ENCODE data around the gene LYZL6.

Gene LYZL6, protein sequence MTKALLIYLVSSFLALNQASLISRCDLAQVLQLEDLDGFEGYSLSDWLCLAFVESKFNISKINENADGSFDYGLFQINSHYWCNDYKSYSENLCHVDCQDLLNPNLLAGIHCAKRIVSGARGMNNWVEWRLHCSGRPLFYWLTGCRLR

GRCh38 chr17:35943537-35943936, at the start of gene LYZL6:
Gene LYZL6, minus strand, starts transcription at chr17:35943713. Its CDS starts 4,357 bp downstream, at chr17:35939356.
- Mint-ChIP-seq H3K4me1 (no peaks in the 10 kb centered on the region), H3K27ac (peak within 1 kb of the TSS in 1 of 2 donors; percentile 19), H3K4me3 (no peak within 1 kb of the TSS), H3K9me3 (no peaks in the 10 kb centered on the region), H3K27me3 (no peaks in the 10 kb centered on the region)
- no peak for DNase-seq
- no peak for ATAC-seq

DNA sequence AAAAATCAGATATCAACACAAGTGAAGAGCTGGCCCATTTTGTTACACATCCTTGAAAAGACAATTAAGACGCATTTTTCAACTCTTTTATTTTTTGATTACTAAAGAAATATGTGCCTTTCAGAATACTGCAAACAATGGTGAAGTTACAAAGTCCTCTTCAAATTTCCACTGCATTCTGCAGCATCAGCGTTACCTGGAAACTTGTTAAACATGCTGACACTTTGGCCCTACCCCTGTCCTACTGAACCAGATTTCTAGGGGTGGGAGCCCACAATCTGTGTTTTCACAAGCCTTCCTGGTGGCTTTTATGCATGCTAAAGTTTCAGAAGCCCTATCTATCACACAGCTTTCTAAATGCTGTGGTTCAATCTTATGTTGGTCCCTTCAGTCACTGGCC, 47.6 kb upstream of the LYZL6 start:
- Mint-ChIP-seq H3K4me1 (no peaks in the 10 kb centered on the region), H3K27ac (no peak overlapping the region), H3K4me3 (no peak overlapping the region), H3K9me3 (peaks cover 5 to 17% of the 10 kb centered on the region in 2 donors), H3K27me3 (peaks cover 40% of the 10 kb centered on the region)
- ATAC-seq, result no peak
- no peak for DNase-seq

DNA sequence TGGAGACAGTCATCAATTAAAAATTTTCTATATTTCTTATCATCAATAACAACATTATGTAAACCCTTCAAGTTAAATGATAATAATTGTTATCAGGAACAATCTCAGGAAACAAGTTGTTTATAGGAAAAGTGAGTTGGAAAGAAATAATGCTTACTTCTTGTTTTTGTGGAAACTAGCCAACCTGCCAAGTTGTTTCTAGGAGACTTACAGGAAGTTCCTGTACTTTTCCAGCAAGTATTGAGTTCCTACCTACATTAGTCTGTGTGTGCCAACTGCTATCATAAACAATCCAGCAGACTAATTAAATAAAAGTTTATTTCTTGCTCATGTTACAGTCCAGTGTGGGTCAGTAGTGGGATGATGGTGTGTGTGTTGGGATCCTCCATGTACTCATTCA, 44.7 kb upstream of the LYZL6 start:
- Mint-ChIP-seq H3K4me3 (no peak overlapping the region), H3K27ac (no peak overlapping the region), H3K27me3 (peaks cover 23% of the 10 kb centered on the region), H3K4me1 (no peaks in the 10 kb centered on the region), H3K9me3 (peaks cover 5 to 17% of the 10 kb centered on the region in 2 donors)
- no peak for ATAC-seq
- DNase-seq, result no peak

- no peak for DNase-seq
- Mint-ChIP-seq H3K27me3 (peaks cover 9% of the 10 kb centered on the region), H3K27ac (no peak within 1 kb of the TSS), H3K4me3 (no peak within 1 kb of the TSS), H3K9me3 (peaks cover 5 to 17% of the 10 kb centered on the region in 2 donors), H3K4me1 (no peaks in the 10 kb centered on the region)
- no peak for ATAC-seq
Measured at GRCh38 chr17:35986643-35987042, 43.1 kb upstream of the LYZL6 start, which contains the start of gene CCL14. Gene CCL14, minus strand, starts transcription at chr17:35986729. Its CDS starts 80 bp downstream, at chr17:35986649.

DNA sequence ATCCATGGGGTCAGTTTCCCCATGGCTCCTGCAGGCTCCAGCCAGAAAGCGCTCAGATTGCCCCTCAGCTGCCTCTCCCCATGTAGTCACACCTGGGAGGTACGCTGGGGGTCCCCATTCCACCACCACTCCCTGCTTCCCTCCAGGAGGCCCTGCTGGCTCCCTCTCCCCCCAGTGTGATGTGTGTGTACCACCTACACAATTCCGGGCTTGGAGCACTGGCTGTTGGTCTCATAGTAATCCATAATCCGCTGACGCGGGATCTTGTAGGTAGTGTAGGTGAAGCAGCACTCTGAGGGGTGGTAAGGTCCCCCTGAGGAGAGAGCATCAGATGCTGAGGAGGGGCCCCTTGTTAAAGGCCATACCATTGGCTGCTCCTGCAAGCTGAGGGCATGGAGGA, 40.6 kb upstream of the LYZL6 start:
- H3K4me3 Mint-ChIP-seq, result no peak overlapping the region
- no peak for ATAC-seq
- peaks cover 5 to 8% of the 10 kb centered on the region in 2 donors for H3K9me3 Mint-ChIP-seq
- H3K4me1 Mint-ChIP-seq, result no peaks in the 10 kb centered on the region
- DNase-seq, result no peak
- H3K27me3 Mint-ChIP-seq, result no peaks in the 10 kb centered on the region
- H3K27ac Mint-ChIP-seq, result no peak overlapping the region

- ATAC-seq, result no peak
- H3K4me3 Mint-ChIP-seq, result no peak overlapping the region
- no peaks in the 10 kb centered on the region for H3K9me3 Mint-ChIP-seq
- H3K27me3 Mint-ChIP-seq, result peaks cover 7% of the 10 kb centered on the region
- DNase-seq, result no peak
- H3K27ac Mint-ChIP-seq, result peak overlapping the region in 1 of 2 donors; percentile 78
- H3K4me1 Mint-ChIP-seq, result no peaks in the 10 kb centered on the region
Measured at GRCh38 chr17:35982409-35983191, 39.1 kb upstream of the LYZL6 start.

DNA sequence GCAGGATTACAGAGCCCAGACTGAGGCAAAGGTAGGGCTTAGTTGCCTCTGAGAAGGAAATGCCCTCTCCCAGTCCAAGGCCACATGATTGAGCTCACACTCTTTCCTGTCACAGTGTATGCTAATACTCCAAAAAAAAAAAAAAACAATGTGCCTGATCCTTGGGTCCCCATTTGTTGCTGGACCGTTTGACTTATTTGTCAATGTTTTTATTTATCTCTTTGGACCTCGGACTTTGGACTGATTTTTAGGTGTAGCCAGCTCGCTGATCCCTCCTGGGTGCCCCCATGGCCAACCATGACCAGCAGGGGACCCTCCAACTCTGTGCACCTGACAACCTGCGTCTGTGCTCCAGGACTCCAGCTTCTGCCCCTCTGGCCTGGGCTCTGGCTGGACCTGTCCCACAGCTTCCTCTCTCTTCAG, 38.4 kb upstream of the LYZL6 start:
- DNase-seq (peak in 1 of 2 donors; percentile 12), ATAC-seq (no peak)
- peaks cover 8% of the 10 kb centered on the region for H3K27me3 Mint-ChIP-seq
- no peak overlapping the region for H3K4me3 Mint-ChIP-seq
- H3K27ac Mint-ChIP-seq, result peak overlapping the region in 1 of 2 donors; percentile 78
- H3K9me3 Mint-ChIP-seq, result no peaks in the 10 kb centered on the region
- H3K4me1 Mint-ChIP-seq, result no peaks in the 10 kb centered on the region

GRCh38 chr17:35981246-35981645, 37.7 kb upstream of the LYZL6 start, which contains the start of gene CCL16:
Gene CCL16, minus strand, starts transcription at chr17:35981497. Its CDS starts 77 bp downstream, at chr17:35981420.
- Mint-ChIP-seq H3K27ac (peak within 1 kb of the TSS in 1 of 2 donors; percentile 78), H3K4me1 (no peaks in the 10 kb centered on the region), H3K9me3 (no peaks in the 10 kb centered on the region), H3K27me3 (peaks cover 8% of the 10 kb centered on the region), H3K4me3 (no peak within 1 kb of the TSS)
- no peak for ATAC-seq
- no peak for DNase-seq

GRCh38 chr17:35978346-35978745, 34.8 kb upstream of the LYZL6 start:
- DNase-seq (no peak), ATAC-seq (no peak)
- H3K4me3 Mint-ChIP-seq, result no peak overlapping the region
- H3K27ac Mint-ChIP-seq, result no peak overlapping the region
- no peaks in the 10 kb centered on the region for H3K9me3 Mint-ChIP-seq
- H3K4me1 Mint-ChIP-seq, result no peaks in the 10 kb centered on the region
- H3K27me3 Mint-ChIP-seq, result peaks cover 8% of the 10 kb centered on the region

- H3K4me1 Mint-ChIP-seq, result no peaks in the 10 kb centered on the region
- no peak overlapping the region for H3K4me3 Mint-ChIP-seq
Measured at GRCh38 chr17:35977509-35977908, 34.0 kb upstream of the LYZL6 start.

DNA sequence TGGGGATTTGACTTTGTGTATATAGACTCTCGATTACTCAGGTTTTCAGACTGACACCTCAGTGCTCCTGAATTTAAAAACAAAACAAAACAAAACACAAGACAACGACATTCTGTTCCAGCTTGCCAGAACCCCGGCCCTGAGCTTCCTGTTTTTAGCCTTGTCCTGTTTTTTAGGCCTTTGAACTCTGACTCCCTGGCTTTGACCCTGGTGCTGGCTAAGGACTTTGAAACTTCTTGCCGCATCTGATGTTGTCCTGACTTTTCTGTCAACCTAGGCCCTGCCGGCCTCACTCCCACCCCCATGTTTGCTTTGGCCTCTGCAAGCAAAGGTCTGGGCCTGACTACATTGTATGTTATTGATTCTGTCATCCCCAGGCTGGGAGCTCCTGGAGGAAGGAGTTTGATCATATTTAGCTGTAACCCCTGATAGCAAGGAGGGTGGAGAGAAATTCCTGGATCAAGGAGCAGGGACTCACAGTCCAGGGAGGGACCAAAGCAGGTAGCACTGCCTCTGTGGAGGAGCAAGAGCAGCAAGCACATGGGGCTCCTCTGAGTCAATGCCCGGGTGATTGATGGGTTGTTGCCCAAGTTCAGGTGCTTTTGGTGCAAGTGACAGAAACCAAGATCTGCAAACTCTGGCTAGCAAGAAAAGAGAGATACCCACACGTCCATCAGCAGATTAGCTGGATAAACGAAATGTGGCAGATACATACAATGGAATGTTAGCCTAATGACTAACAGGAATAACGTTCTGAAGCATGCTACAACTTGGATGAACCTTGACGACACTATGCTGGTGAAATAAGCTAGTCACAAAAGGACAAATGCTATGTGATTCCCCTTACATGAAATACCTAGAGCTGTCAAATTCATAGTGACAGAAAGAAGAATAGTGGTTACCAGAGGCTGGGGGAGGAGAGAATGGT, 30.1 kb upstream of the LYZL6 start:
- DNase-seq (no peak), ATAC-seq (no peak)
- Mint-ChIP-seq H3K27me3 (peaks cover 8% of the 10 kb centered on the region), H3K4me1 (peaks cover 10% of the 10 kb centered on the region), H3K27ac (no peak overlapping the region), H3K9me3 (no peaks in the 10 kb centered on the region), H3K4me3 (no peak overlapping the region)

More at GRCh38 chr17:35977509-35977908, 34.0 kb upstream of the LYZL6 start:
- Mint-ChIP-seq H3K27ac (no peak overlapping the region), H3K27me3 (peaks cover 8% of the 10 kb centered on the region), H3K9me3 (no peaks in the 10 kb centered on the region)
- no peak for ATAC-seq
- DNase-seq, result no peak

- Mint-ChIP-seq H3K4me1 (peaks cover 10% of the 10 kb centered on the region), H3K4me3 (no peak overlapping the region), H3K9me3 (no peaks in the 10 kb centered on the region), H3K27ac (peak overlapping the region in 1 of 2 donors; percentile 38), H3K27me3 (peaks cover 4% of the 10 kb centered on the region)
- ATAC-seq (no peak), DNase-seq (no peak)
Measured at GRCh38 chr17:35972945-35973332, 29.4 kb upstream of the LYZL6 start.

DNA sequence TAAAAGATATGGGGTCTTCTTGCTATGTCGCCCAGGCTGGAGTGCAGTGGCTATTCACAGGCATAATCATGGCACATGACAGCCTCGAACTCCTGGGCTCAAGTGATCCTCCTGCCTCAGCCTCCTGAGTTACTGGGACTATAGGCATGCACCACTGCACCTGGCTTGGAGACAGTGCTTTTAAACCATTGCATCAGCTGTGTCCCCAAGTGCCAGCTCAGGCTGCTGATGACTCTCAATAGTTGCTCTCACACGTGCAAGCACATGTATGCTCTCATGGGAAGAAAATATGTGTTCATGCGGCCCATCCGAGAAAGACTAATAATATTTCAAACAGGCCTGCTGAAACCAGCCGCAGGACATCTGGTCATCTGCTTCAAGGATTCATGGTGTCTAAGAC, 29.0 kb upstream of the LYZL6 start:
- Mint-ChIP-seq H3K9me3 (no peaks in the 10 kb centered on the region), H3K4me3 (no peak overlapping the region), H3K4me1 (peaks cover 10% of the 10 kb centered on the region), H3K27me3 (peaks cover under 1% of the 10 kb centered on the region), H3K27ac (no peak overlapping the region)
- no peak for DNase-seq
- no peak for ATAC-seq

DNA sequence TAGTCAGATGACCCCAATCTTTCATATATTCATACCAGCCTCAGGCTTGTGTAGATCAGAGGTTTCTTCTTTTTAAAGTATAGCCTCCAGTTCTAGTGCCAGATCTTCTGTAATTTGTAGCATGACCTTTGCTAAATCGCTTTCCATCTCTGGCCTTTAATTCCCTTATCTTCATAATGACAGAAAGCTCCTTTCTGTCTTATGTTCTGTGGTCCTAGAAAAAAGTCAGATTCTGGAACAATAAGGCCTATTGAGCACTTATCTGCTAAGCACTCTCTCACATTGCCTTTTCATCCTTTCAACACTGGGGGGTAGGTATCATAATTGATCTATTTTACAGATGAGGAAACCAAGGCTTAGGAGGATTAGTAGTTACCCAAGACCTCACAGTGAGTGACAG, 28.6 kb upstream of the LYZL6 start:
- DNase-seq (no peak), ATAC-seq (no peak)
- H3K9me3 Mint-ChIP-seq, result no peaks in the 10 kb centered on the region
- H3K27me3 Mint-ChIP-seq, result no peaks in the 10 kb centered on the region
- H3K4me3 Mint-ChIP-seq, result no peak overlapping the region
- H3K4me1 Mint-ChIP-seq, result peaks cover 10% of the 10 kb centered on the region
- no peak overlapping the region for H3K27ac Mint-ChIP-seq

DNA sequence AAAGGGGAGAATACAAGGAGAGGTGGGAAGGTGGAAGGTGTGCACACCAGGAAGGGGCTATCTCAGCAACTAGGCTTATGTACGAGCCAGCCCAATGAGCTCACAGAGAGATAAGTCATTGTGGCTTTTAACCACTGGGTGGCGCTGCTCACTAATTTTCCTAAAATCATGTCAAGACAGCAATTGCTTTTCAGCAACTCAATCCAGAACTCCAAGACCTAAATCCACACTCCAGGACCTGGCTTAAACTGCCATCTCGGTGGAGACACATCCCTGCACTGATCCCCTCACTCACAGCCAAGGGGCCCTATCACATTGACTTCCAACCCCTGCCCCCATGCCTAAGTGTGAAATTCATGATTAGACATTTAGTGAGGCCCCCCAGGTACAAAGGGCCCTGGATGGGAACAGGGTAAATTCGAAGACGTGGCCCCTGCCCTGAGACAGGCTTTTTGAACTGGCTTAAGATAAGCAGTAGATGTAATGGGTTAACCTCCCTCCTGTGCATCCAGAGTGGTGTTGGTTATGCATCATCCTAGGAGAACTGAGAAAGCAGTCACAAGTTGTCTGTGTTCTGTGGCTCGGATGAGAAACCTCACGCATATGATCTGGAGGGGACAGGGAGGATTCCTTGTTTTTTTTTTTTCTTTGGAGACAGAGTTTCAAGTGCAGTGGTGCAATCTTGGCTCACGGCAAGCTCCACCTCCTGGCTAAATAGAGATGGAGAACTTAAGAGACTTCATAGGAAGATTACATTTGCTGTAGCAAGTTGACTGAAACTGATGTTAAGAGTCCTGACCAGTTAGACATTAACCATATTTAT, 26.3 kb upstream of the LYZL6 start:
- H3K4me3 Mint-ChIP-seq, result no peak overlapping the region
- H3K4me1 Mint-ChIP-seq, result peaks cover 10% of the 10 kb centered on the region
- H3K27ac Mint-ChIP-seq, result no peak overlapping the region
- peak; percentile 56 for ATAC-seq
- peak; percentile 62 to 63 for DNase-seq
- no peaks in the 10 kb centered on the region for H3K9me3 Mint-ChIP-seq
- H3K27me3 Mint-ChIP-seq, result no peaks in the 10 kb centered on the region

Measured in stimulated activated naive CD8-positive, alpha-beta T cell treated with anti-CD3 and anti-CD28 coated beads, Interleukin-15, amount 100 ng/mL, for 72 hours (primary cell).